HepG2 (cell line): ENCODE measurements around the gene EVA1A. TPM values are rescaled to one million over a fixed set of nuclear protein-coding genes. Genes with fewer than 3 reads are reported as not detected.
A peak's percentile ranks its signal among the peaks of the same experiment; 100 is the strongest.

ENCODE experiments used
- ARID2 ChIP-seq: sonication (generic); formaldehyde crosslinking; IDR thresholded peaks from 2 replicates; pipeline ENCODE4 v1.8.1; 2022; ENCODE audit warnings: mild to moderate bottlenecking, missing genetic modification reagents, borderline replicate concordance
- BHLHE40 ChIP-seq: IDR thresholded peaks from 2 replicates; pipeline ENCODE4 v1.6.1; 2011; ENCODE audit warnings: low read length, improper control_type of control experiment
- BORCS8-MEF2B ChIP-seq: sonication (generic); formaldehyde crosslinking; IDR thresholded peaks from 2 replicates; pipeline ENCODE4 v1.8.0; 2022; ENCODE audit warnings: mild to moderate bottlenecking, missing genetic modification reagents
- CBX1 ChIP-seq: IDR thresholded peaks from one replicate; pipeline ENCODE4 v1.6.1; 2016; ENCODE audit warnings: antibody characterized with exemption, low read depth
- FOXA1 ChIP-seq, 2 experiments: fragments of 450-650 bp in 1 of 2; sonication (generic) in 1 of 2; formaldehyde crosslinking in 1 of 2; IDR thresholded peaks; 2 replicates each; pipeline versions ENCODE4 v1.4.0 to v1.6.1; 2016 to 2020; ENCODE audit warnings: missing genetic modification reagents in 1 of 2
- GATA4 ChIP-seq: sonication (generic); IDR thresholded peaks from 2 replicates; pipeline ENCODE4 v1.6.1; 2016; ENCODE audit warnings: antibody characterized with exemption, low read depth, borderline replicate concordance
- GATAD1 ChIP-seq: IDR thresholded peaks from 2 replicates; pipeline ENCODE4 v1.6.1; 2016; ENCODE audit warnings: missing genetic modification reagents, missing compliant biosample characterization
- GPN1 ChIP-seq: sonication (generic); formaldehyde crosslinking; IDR thresholded peaks from 2 replicates; pipeline ENCODE4 v1.5.1; 2020; ENCODE audit warnings: missing genetic modification reagents, borderline replicate concordance
- HNF4G ChIP-seq, 2 experiments: sonication (generic) in 1 of 2; formaldehyde crosslinking in 1 of 2; IDR thresholded peaks; 2 replicates each; pipeline versions ENCODE4 v1.4.0 to v1.6.1; 2011 to 2020; ENCODE audit warnings: borderline replicate concordance in 2 of 2, low read depth in 2 of 2, mild to moderate bottlenecking in 2 of 2, low read length in 1 of 2, missing genetic modification reagents in 1 of 2, moderate library complexity in 1 of 2
- MIXL1 ChIP-seq: IDR thresholded peaks from 2 replicates; pipeline ENCODE4 v1.6.1; 2016
- NCOA2 ChIP-seq: sonication (generic); formaldehyde crosslinking; IDR thresholded peaks from 2 replicates; pipeline ENCODE4 v1.8.0; 2022; ENCODE audit warnings: inconsistent platforms
- NONO ChIP-seq, 2 experiments: fragments of 450-650 bp in 1 of 2; sonication (generic) in 1 of 2; formaldehyde crosslinking in 1 of 2; IDR thresholded peaks in 1 of 2; conservative IDR thresholded peaks in 1 of 2; 2 replicates each; pipeline versions ENCODE4 v1.6.1 to v1.8.0; 2017 to 2022; ENCODE audit warnings: mild to moderate bottlenecking in 1 of 2, missing genetic modification reagents in 1 of 2, moderate library complexity in 1 of 2
- NR2F6 ChIP-seq, 2 experiments: IDR thresholded peaks; 2 replicates each; pipeline ENCODE4 v1.6.1; 2016; ENCODE audit warnings: antibody characterized with exemption in 1 of 2, mild to moderate bottlenecking in 1 of 2
- SRSF4 ChIP-seq: fragments of 200-400 bp; formaldehyde crosslinking; IDR thresholded peaks from one replicate; pipeline ENCODE4 v1.6.1; 2018; ENCODE audit warnings: mild to moderate bottlenecking, low read depth, low read length, moderate library complexity; ENCODE audit not compliant: poor library complexity, severe bottlenecking
- ZNF160 ChIP-seq: sonication (generic); formaldehyde crosslinking; IDR thresholded peaks from 2 replicates; pipeline ENCODE4 v1.8.0; 2022; ENCODE audit warnings: mild to moderate bottlenecking, inconsistent platforms, missing genetic modification reagents
- ZNF552 ChIP-seq: sonication (generic); formaldehyde crosslinking; IDR thresholded peaks from 2 replicates; pipeline ENCODE4 v1.9.0; 2022; ENCODE audit warnings: missing genetic modification reagents, mild to moderate bottlenecking, borderline replicate concordance
- ZNF562 ChIP-seq: sonication (generic); formaldehyde crosslinking; IDR thresholded peaks from 2 replicates; pipeline ENCODE4 v1.8.0; 2022; ENCODE audit warnings: missing genetic modification reagents, borderline replicate concordance
- ZSCAN30 ChIP-seq: sonication (generic); formaldehyde crosslinking; IDR thresholded peaks from 2 replicates; pipeline ENCODE4 v1.5.0; 2020; ENCODE audit warnings: mild to moderate bottlenecking, missing genetic modification reagents
- polyA plus RNA-seq, 8 experiments: library from polyadenylated mRNA; depleted of rRNA in 3 of 8; stranded (reverse) in 7 of 8; unstranded in 1 of 8; fragments of >200 nt; fragmentation: Illumina TruSeq in 4 of 8; extraction: Trizol in 4 of 8; gene quantifications; 2 replicates each; pipeline versions ENCODE4 v1.2.1 to v1.2.3, GENCODE V29; 2011 to 2016; ENCODE audit warnings: low read depth in 4 of 8, missing spikeins in 1 of 8, mixed read lengths in 1 of 8; ENCODE audit not compliant: insufficient read depth in 1 of 8
- total RNA-seq, 5 experiments: library from RNA; depleted of rRNA; stranded (reverse); fragments of >200 nt; fragmentation: Illumina TruSeq; extraction: Trizol; gene quantifications; 2 replicates each; pipeline ENCODE4 v1.2.3, GENCODE V29; 2016; ENCODE audit warnings: low read depth in 1 of 5
- TF ChIP-seq, protein P1 (sequence below): sonication (generic); formaldehyde crosslinking; IDR thresholded peaks from 2 replicates; pipeline ENCODE4 v1.8.1; 2023; ENCODE audit warnings: missing genetic modification reagents, inconsistent platforms, borderline replicate concordance
- TF ChIP-seq, protein P2 (sequence below): sonication (generic); formaldehyde crosslinking; IDR thresholded peaks from 2 replicates; pipeline ENCODE4 v1.4.0; 2020; ENCODE audit warnings: missing genetic modification reagents; ENCODE audit errors: not compliant biosample characterization
- TF ChIP-seq, protein P3 (sequence below): sonication (generic); formaldehyde crosslinking; IDR thresholded peaks from 2 replicates; pipeline ENCODE4 v1.8.0; 2022; ENCODE audit warnings: mild to moderate bottlenecking, missing genetic modification reagents, moderate library complexity
- TF ChIP-seq, protein P4 (sequence below): sonication (generic); formaldehyde crosslinking; IDR thresholded peaks from 2 replicates; pipeline ENCODE4 v1.4.0; 2020; ENCODE audit warnings: low read depth, mild to moderate bottlenecking, missing genetic modification reagents
- TF ChIP-seq, protein P5 (sequence below): sonication (generic); formaldehyde crosslinking; IDR thresholded peaks from 2 replicates; pipeline ENCODE4 v1.4.0; 2020; ENCODE audit warnings: missing genetic modification reagents

The EVA1A gene
- total and polyA plus RNA-seq, 2 of the 13 experiments (the other 11 are each of a cell fraction or from before 2014, with no cell fraction given) = 57.5 to 57.8 TPM

DNA sequence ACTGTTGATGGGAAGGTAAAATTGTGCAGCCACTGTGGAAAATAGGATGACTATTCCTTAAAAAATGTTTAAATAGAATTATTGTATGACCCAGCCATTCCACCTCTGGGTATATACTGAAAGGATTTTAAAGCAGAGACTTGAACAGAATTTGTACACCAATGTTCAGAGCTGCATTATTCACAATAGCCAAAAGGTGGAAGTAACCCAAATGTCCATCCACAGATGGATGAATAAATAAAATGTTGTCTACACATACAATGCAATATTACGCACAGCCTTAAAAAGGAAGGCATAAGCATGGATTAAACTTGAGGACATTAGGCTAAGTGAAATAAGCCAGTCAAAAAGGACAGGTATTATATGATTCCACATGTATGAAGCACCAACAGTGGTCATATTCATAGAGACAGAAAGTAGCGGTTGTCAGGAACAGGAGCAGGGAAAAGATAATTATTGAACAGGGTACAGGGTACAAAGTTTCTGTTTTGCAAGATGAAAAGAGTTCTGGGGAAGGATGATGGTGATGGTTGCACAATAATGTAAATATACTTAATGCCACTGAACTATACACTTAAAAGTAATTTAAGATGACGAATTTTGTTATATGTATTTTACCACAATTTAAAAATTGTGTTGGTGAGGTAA is 39.4 kb downstream of the EVA1A start (continued):
- TF ChIP-seq, protein P1, sequence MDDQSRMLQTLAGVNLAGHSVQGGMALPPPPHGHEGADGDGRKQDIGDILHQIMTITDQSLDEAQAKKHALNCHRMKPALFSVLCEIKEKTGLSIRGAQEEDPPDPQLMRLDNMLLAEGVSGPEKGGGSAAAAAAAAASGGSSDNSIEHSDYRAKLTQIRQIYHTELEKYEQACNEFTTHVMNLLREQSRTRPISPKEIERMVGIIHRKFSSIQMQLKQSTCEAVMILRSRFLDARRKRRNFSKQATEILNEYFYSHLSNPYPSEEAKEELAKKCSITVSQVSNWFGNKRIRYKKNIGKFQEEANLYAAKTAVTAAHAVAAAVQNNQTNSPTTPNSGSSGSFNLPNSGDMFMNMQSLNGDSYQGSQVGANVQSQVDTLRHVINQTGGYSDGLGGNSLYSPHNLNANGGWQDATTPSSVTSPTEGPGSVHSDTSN = no peak
- TF ChIP-seq SRSF4 = no peak
- TF ChIP-seq ZNF562 (CRISPR knock-in tag) = no peak
- TF ChIP-seq HNF4G (IDR thresholded peaks at IDR 0.05; ENCODE audit: borderline replicate concordance, low read depth, low read length) = peak; percentile 100
- peak; percentile 91; the same call in 1 of the 2 replicates for TF ChIP-seq HNF4G (CRISPR knock-in tag; IDR thresholded peaks at IDR 0.05; ENCODE audit: borderline replicate concordance, low read depth)
- peak; percentile 91 for TF ChIP-seq NR2F6 (IDR thresholded peaks at IDR 0.05)
- TF ChIP-seq NR2F6 (CRISPR knock-in tag; IDR thresholded peaks at IDR 0.05) = peak; percentile 83
- no peak for TF ChIP-seq ZNF552 (CRISPR knock-in tag)
- no peak for TF ChIP-seq GPN1 (CRISPR knock-in tag)
- peak; percentile 99 for TF ChIP-seq MIXL1 (CRISPR knock-in tag)
- peak; percentile 100 for TF ChIP-seq NCOA2
- TF ChIP-seq ZSCAN30 (CRISPR knock-in tag) = no peak
- no peak for TF ChIP-seq ARID2
- peak; percentile 52 for TF ChIP-seq BHLHE40
- peak; percentile 55; the same call in 1 of the 2 replicates for TF ChIP-seq ZNF160 (CRISPR knock-in tag)
- peak; percentile 98 for TF ChIP-seq GATA4
- TF ChIP-seq CBX1 = no peak
- peak; percentile 82 for TF ChIP-seq FOXA1 (IDR thresholded peaks at IDR 0.05)
- peak; percentile 93 for TF ChIP-seq FOXA1 (CRISPR knock-in tag; IDR thresholded peaks at IDR 0.05)
- TF ChIP-seq, protein P2, sequence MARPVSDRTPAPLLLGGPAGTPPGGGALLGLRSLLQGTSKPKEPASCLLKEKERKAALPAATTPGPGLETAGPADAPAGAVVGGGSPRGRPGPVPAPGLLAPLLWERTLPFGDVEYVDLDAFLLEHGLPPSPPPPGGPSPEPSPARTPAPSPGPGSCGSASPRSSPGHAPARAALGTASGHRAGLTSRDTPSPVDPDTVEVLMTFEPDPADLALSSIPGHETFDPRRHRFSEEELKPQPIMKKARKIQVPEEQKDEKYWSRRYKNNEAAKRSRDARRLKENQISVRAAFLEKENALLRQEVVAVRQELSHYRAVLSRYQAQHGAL (CRISPR knock-in tag) = no peak
- TF ChIP-seq, protein P3, sequence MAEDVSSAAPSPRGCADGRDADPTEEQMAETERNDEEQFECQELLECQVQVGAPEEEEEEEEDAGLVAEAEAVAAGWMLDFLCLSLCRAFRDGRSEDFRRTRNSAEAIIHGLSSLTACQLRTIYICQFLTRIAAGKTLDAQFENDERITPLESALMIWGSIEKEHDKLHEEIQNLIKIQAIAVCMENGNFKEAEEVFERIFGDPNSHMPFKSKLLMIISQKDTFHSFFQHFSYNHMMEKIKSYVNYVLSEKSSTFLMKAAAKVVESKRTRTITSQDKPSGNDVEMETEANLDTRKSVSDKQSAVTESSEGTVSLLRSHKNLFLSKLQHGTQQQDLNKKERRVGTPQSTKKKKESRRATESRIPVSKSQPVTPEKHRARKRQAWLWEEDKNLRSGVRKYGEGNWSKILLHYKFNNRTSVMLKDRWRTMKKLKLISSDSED = no peak
- no peak for TF ChIP-seq NONO (IDR thresholded peaks at IDR 0.05)
- peak; percentile 62; the same call in 1 of the 2 replicates for TF ChIP-seq NONO (CRISPR knock-in tag; conservative IDR thresholded peaks at IDR 0.05)
- TF ChIP-seq, protein P4, sequence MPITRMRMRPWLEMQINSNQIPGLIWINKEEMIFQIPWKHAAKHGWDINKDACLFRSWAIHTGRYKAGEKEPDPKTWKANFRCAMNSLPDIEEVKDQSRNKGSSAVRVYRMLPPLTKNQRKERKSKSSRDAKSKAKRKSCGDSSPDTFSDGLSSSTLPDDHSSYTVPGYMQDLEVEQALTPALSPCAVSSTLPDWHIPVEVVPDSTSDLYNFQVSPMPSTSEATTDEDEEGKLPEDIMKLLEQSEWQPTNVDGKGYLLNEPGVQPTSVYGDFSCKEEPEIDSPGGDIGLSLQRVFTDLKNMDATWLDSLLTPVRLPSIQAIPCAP (CRISPR knock-in tag) = no peak; the same call in 1 of the 2 replicates
- TF ChIP-seq, protein P5, sequence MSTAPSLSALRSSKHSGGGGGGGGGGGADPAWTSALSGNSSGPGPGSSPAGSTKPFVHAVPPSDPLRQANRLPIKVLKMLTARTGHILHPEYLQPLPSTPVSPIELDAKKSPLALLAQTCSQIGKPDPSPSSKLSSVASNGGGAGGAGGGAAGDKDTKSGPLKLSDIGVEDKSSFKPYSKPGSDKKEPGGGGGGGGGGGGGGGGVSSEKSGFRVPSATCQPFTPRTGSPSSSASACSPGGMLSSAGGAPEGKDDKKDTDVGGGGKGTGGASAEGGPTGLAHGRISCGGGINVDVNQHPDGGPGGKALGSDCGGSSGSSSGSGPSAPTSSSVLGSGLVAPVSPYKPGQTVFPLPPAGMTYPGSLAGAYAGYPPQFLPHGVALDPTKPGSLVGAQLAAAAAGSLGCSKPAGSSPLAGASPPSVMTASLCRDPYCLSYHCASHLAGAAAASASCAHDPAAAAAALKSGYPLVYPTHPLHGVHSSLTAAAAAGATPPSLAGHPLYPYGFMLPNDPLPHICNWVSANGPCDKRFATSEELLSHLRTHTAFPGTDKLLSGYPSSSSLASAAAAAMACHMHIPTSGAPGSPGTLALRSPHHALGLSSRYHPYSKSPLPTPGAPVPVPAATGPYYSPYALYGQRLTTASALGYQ (CRISPR knock-in tag) = peak; percentile 98
- peak; percentile 63 for TF ChIP-seq GATAD1
- TF ChIP-seq BORCS8-MEF2B (CRISPR knock-in tag) = no peak
